ENCODE results near the gene SAMMSON. TPM values are rescaled to one million over a fixed set of nuclear protein-coding genes. Genes with fewer than 3 reads are reported as not detected.

Gene SAMMSON
- 0.09 TPM for polyA plus RNA-seq
- long read RNA-seq, donor 1 = 0 reads
- long read RNA-seq, donor 2 = 0 reads
- long read RNA-seq, donor 3 = 0 reads
- long read RNA-seq, donor 4 = 0 reads
- long read RNA-seq, donor 5 = 0 reads
- long read RNA-seq, donor 6 = 0 reads
- long read RNA-seq, donor 7 = 0 reads
- long read RNA-seq, donor 8 = 0 reads
- long read RNA-seq, donor 9 = 0 reads
- long read RNA-seq, donor 10 = 0 reads
- long read RNA-seq, donor 11 = 0 reads

DNA sequence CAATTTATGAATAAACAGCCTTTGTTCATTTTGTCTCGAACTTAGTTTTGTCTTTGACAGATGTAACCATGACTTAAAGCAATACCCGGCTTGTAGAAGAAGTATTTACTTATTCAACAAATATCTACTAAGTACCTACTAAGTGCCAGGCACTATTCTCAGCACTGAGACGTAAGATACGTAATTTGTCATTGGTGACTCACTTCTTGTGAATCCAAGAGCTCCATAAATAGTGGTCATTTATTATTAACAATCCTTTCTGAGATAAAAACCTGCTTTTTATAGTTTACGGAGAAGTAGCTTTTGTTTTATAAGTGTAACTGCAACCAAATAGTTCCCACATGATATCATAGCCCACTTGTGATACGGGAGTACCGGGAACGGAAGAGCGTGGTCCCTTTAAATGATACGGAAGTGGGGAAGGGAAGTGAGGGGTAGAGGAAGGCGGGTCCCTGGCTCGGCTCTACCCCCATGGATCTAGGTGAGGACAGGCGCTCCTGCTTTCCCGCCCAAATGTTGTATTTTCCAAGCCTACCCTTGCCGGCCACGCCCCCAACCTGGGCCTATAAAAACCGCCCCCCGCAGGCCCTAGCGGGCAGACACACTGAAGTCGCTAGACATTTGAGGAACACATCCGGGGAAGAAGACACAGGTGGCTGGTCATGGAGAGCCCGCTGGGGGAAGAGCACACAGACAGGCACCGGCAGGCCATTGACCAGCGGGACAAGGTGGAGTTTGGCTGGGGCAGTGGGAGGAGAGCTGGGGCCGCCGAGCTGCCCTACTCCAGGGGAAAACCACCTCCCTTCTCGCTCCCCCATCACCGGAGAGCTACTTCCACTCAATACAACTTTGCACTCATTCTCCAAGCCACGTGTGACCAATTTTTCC lies at the start of gene SAMMSON:
Gene SAMMSON (plus strand): TSS at position 594 of the 888 bp plus-strand sequence.
- peak in 1 of 2 donors; percentile 22 for DNase-seq
- Histone ChIP-seq H3K36me3 (ENCODE audit: control insufficient read depth, insufficient read depth, low read length) (no peaks in the 10 kb centered on the region), H3K4me3 (ENCODE audit: low read length) (no peak within 1 kb of the TSS), H3K27ac (ENCODE audit: low read length) (peak within 1 kb of the TSS; percentile 11), H3K4me1 (ENCODE audit: control insufficient read depth, insufficient read depth, low read length) (no peaks in the 10 kb centered on the region), H3K27me3 (ENCODE audit: control insufficient read depth, insufficient read depth, low read length) (no peaks in the 10 kb centered on the region), H3K9me3 (ENCODE audit: control insufficient read depth, low read depth, low read length) (no peaks in the 10 kb centered on the region)
- 100% methylated on average over 2 of the region's 29 CpGs for WGBS (ENCODE audit: insufficient coverage, low lambda C conversion rate)

DNA sequence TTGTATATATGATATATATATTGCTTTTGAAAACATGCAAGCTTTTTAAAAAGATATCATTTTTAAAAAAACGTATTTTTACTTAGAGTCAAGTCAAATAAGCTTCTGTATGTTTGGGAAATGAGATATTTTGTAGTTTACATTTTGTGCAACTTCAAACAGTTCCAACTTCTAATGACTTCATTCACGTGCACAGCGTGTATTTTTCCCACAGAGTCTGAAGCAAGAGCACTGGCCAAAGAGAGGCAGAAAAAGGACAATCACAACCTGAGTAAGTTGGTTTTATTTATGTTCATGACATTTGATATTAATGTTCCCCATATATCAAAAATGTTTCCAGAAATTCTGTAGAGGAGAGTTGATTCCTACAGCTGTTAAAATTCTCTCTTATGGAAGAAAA lies 47.9 kb upstream of the SAMMSON start:
- Histone ChIP-seq H3K9me3 (ENCODE audit: control insufficient read depth, low read depth, low read length) (no peaks in the 10 kb centered on the region), H3K27ac (ENCODE audit: low read length) (no peak overlapping the region), H3K36me3 (ENCODE audit: control insufficient read depth, insufficient read depth, low read length) (no peaks in the 10 kb centered on the region), H3K4me3 (ENCODE audit: low read length) (no peak overlapping the region), H3K27me3 (ENCODE audit: control insufficient read depth, insufficient read depth, low read length) (no peaks in the 10 kb centered on the region), H3K4me1 (ENCODE audit: control insufficient read depth, insufficient read depth, low read length) (no peaks in the 10 kb centered on the region)
- no CpG with 5 or more reads among the region's 3 CpGs for WGBS (ENCODE audit: insufficient coverage, low lambda C conversion rate)
- no peak for DNase-seq

GRCh38 chr3:69959581-69959980 lies 40.0 kb upstream of the SAMMSON start:
- 100% methylated on average over 1 of the region's 7 CpGs for WGBS (ENCODE audit: insufficient coverage, low lambda C conversion rate)
- H3K36me3 ChIP-seq (ENCODE audit: control insufficient read depth, insufficient read depth, low read length) = no peaks in the 10 kb centered on the region

GRCh38 chr3:69961706-69962439 lies 37.7 kb upstream of the SAMMSON start:
- H3K4me3 ChIP-seq (ENCODE audit: low read length) = no peak overlapping the region
- no peaks in the 10 kb centered on the region for H3K9me3 ChIP-seq (ENCODE audit: control insufficient read depth, low read depth, low read length)
- no peak for DNase-seq
- H3K4me1 ChIP-seq (ENCODE audit: control insufficient read depth, insufficient read depth, low read length) = no peaks in the 10 kb centered on the region
- H3K27me3 ChIP-seq (ENCODE audit: control insufficient read depth, insufficient read depth, low read length) = no peaks in the 10 kb centered on the region
- H3K27ac ChIP-seq (ENCODE audit: low read length) = no peak overlapping the region
- H3K36me3 ChIP-seq (ENCODE audit: control insufficient read depth, insufficient read depth, low read length) = no peaks in the 10 kb centered on the region
- WGBS (ENCODE audit: insufficient coverage, low lambda C conversion rate) = 100% methylated on average over 3 of the region's 5 CpGs

More at GRCh38 chr3:69959581-69959980, 40.0 kb upstream of the SAMMSON start:
- H3K4me3 ChIP-seq (ENCODE audit: low read length) = no peak overlapping the region
- H3K9me3 ChIP-seq (ENCODE audit: control insufficient read depth, low read depth, low read length) = no peaks in the 10 kb centered on the region
- no peaks in the 10 kb centered on the region for H3K27me3 ChIP-seq (ENCODE audit: control insufficient read depth, insufficient read depth, low read length)
- DNase-seq = no peak
- no peak overlapping the region for H3K27ac ChIP-seq (ENCODE audit: low read length)
- H3K4me1 ChIP-seq (ENCODE audit: control insufficient read depth, insufficient read depth, low read length) = no peaks in the 10 kb centered on the region

GRCh38 chr3:69963643-69964042 lies 35.9 kb upstream of the SAMMSON start:
- H3K9me3 ChIP-seq (ENCODE audit: control insufficient read depth, low read depth, low read length) = no peaks in the 10 kb centered on the region
- WGBS (ENCODE audit: insufficient coverage, low lambda C conversion rate) = no CpG with 5 or more reads among the region's 3 CpGs
- H3K27ac ChIP-seq (ENCODE audit: low read length) = no peak overlapping the region
- no peaks in the 10 kb centered on the region for H3K27me3 ChIP-seq (ENCODE audit: control insufficient read depth, insufficient read depth, low read length)
- H3K4me1 ChIP-seq (ENCODE audit: control insufficient read depth, insufficient read depth, low read length) = no peaks in the 10 kb centered on the region
- no peak overlapping the region for H3K4me3 ChIP-seq (ENCODE audit: low read length)
- no peaks in the 10 kb centered on the region for H3K36me3 ChIP-seq (ENCODE audit: control insufficient read depth, insufficient read depth, low read length)
- DNase-seq = no peak

- no CpG with 5 or more reads among the region's 6 CpGs for WGBS (ENCODE audit: insufficient coverage, low lambda C conversion rate)
- Histone ChIP-seq H3K27me3 (ENCODE audit: control insufficient read depth, insufficient read depth, low read length) (no peaks in the 10 kb centered on the region), H3K27ac (ENCODE audit: low read length) (no peak overlapping the region), H3K4me3 (ENCODE audit: low read length) (no peak overlapping the region), H3K9me3 (ENCODE audit: control insufficient read depth, low read depth, low read length) (no peaks in the 10 kb centered on the region), H3K4me1 (ENCODE audit: control insufficient read depth, insufficient read depth, low read length) (no peaks in the 10 kb centered on the region), H3K36me3 (ENCODE audit: control insufficient read depth, insufficient read depth, low read length) (no peaks in the 10 kb centered on the region)
- DNase-seq = no peak
These were observed 32.4 kb upstream of the SAMMSON start for GRCh38 chr3:69967156-69967555.

DNA sequence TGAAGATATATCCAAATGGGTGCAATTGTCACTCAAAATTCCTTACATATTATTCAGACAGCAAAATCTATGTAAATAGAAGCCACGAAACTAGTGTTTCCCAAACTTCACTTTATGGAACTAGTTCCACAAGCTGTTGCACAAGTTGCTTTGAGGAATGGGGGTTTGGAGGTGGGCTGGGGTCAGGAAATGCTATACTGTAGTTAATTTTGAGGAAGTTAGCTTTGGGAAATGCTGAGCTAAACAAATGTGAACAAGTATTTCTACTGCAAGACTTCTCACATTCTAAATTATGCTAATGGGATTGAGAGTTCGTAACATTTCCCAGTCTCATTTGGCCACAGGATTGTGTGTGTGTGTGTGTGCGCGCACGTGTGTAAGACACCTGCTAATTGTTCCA lies 28.7 kb upstream of the SAMMSON start:
- WGBS (ENCODE audit: insufficient coverage, low lambda C conversion rate) = no CpG with 5 or more reads among the region's 5 CpGs
- H3K27ac ChIP-seq (ENCODE audit: low read length) = no peak overlapping the region
- H3K9me3 ChIP-seq (ENCODE audit: control insufficient read depth, low read depth, low read length) = no peaks in the 10 kb centered on the region
- H3K36me3 ChIP-seq (ENCODE audit: control insufficient read depth, insufficient read depth, low read length) = no peaks in the 10 kb centered on the region
- no peaks in the 10 kb centered on the region for H3K4me1 ChIP-seq (ENCODE audit: control insufficient read depth, insufficient read depth, low read length)
- no peak overlapping the region for H3K4me3 ChIP-seq (ENCODE audit: low read length)
- DNase-seq = no peak
- H3K27me3 ChIP-seq (ENCODE audit: control insufficient read depth, insufficient read depth, low read length) = no peaks in the 10 kb centered on the region

DNA sequence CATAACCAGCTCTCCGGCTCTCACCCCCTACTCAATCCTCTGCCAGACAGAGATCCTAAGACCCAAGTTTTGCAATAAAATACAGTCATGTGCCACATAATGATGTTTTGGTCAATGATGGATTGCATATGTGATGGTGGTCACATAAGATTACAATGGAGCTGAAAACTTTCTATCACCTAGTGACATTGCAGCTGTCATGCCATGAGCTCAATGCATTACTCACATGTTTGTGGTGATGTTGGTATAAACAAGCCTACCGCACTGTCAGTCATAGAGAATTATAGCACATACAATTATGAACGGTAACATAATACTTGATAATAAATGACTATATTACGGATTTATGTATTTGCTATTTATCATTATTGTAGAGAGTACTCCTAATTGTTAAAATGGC lies 26.9 kb upstream of the SAMMSON start:
- Histone ChIP-seq H3K36me3 (ENCODE audit: control insufficient read depth, insufficient read depth, low read length) (no peaks in the 10 kb centered on the region), H3K27me3 (ENCODE audit: control insufficient read depth, insufficient read depth, low read length) (no peaks in the 10 kb centered on the region), H3K9me3 (ENCODE audit: control insufficient read depth, low read depth, low read length) (no peaks in the 10 kb centered on the region), H3K4me3 (ENCODE audit: low read length) (no peak overlapping the region), H3K4me1 (ENCODE audit: control insufficient read depth, insufficient read depth, low read length) (no peaks in the 10 kb centered on the region), H3K27ac (ENCODE audit: low read length) (no peak overlapping the region)
- DNase-seq = no peak
- 100% methylated on average over 1 of the region's 4 CpGs for WGBS (ENCODE audit: insufficient coverage, low lambda C conversion rate)

- Histone ChIP-seq H3K4me1 (ENCODE audit: control insufficient read depth, insufficient read depth, low read length) (no peaks in the 10 kb centered on the region), H3K27me3 (ENCODE audit: control insufficient read depth, insufficient read depth, low read length) (no peaks in the 10 kb centered on the region), H3K9me3 (ENCODE audit: control insufficient read depth, low read depth, low read length) (no peaks in the 10 kb centered on the region), H3K4me3 (ENCODE audit: low read length) (no peak overlapping the region), H3K36me3 (ENCODE audit: control insufficient read depth, insufficient read depth, low read length) (no peaks in the 10 kb centered on the region), H3K27ac (ENCODE audit: low read length) (no peak overlapping the region)
- no peak for DNase-seq
- no CpG with 5 or more reads among the region's 2 CpGs for WGBS (ENCODE audit: insufficient coverage, low lambda C conversion rate)
These were observed 23.5 kb upstream of the SAMMSON start for GRCh38 chr3:69976021-69976420.

DNA sequence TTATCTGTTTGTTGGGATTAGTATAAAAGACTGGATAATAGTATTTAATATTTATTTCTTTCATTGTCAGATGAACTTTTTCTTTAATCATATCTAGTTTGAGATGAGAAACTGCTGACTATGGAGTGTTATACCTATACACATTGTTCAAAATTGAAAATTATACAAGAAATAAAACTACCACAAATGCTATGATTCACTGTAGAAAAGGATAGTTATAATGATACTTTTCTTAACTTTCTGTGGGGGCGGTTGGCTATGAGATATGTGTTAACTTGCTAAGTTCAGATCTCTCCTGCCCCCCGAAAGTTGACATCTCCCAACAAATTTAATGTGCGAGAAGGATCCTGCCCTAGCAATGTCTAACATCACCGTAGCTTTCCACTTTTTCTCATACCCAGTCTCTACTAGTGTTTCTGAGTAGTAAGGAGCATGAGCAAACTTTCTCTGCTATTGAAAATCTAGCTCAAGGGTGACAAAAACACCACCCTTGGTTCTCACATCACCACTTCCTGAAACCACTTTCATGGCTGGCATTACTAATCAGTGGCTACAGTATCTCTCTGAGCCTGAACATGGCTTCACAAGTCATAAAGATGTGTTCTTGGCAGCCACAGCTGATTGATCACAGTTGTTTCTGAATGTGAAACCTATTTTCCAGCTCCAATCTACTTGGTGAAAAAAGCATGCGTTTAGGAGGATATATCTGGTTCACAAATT lies 15.8 kb upstream of the SAMMSON start:
- Histone ChIP-seq H3K4me1 (ENCODE audit: control insufficient read depth, insufficient read depth, low read length) (no peaks in the 10 kb centered on the region), H3K27ac (ENCODE audit: low read length) (no peak overlapping the region), H3K4me3 (ENCODE audit: low read length) (no peak overlapping the region), H3K9me3 (ENCODE audit: control insufficient read depth, low read depth, low read length) (no peaks in the 10 kb centered on the region), H3K36me3 (ENCODE audit: control insufficient read depth, insufficient read depth, low read length) (no peaks in the 10 kb centered on the region), H3K27me3 (ENCODE audit: control insufficient read depth, insufficient read depth, low read length) (no peaks in the 10 kb centered on the region)
- DNase-seq = no peak
- 100% methylated on average over 2 of the region's 5 CpGs for WGBS (ENCODE audit: insufficient coverage, low lambda C conversion rate)

Data from large intestine (tissue), 12 donors.